Cardiac muscle cell (in vitro differentiated cells and primary cell): ENCODE data around the gene CALML6. TPM values are rescaled to one million over a fixed set of nuclear protein-coding genes. Genes with fewer than 3 reads are reported as not detected.
A peak's percentile ranks its signal among the peaks of the same experiment; 100 is the strongest.
"Not testable (repeated sequence)": the region's sequence is repeated elsewhere in the genome, so short reads cannot be mapped to it uniquely, and the experiment has no call there.

Experiments used
- DNase-seq, 2 donors: peaks; one replicate each; pipeline versions ENCODE4 v3.0.0 to v3.0.0-alpha.2; 2010 to 2017; ENCODE audit warnings: low read depth in 1 of 2, low spot score in 1 of 2
- H3K27ac ChIP-seq: fragments of 200-600 bp; sonication (generic); 2 replicates; pipeline ENCODE4 v1.5.1; 2016
- H3K27me3 ChIP-seq: fragments of 200-600 bp; sonication (generic); 2 replicates; pipeline ENCODE4 v1.6.0; 2016; ENCODE audit warnings: control low read depth
- H3K36me3 ChIP-seq: fragments of 200-600 bp; sonication (generic); 2 replicates; pipeline ENCODE4 v1.5.1; 2016; ENCODE audit warnings: control low read depth
- H3K4me1 ChIP-seq: fragments of 200-600 bp; sonication (generic); 2 replicates; pipeline ENCODE4 v1.8.1; 2017; ENCODE audit warnings: low read depth, mild to moderate bottlenecking, mixed run types
- H3K4me3 ChIP-seq: fragments of 200-600 bp; sonication (generic); 2 replicates; pipeline ENCODE4 v1.5.1; 2016; ENCODE audit warnings: mild to moderate bottlenecking
- H3K9me3 ChIP-seq: fragments of 200-600 bp; sonication (generic); 2 replicates; pipeline ENCODE4 v1.5.1; 2017; ENCODE audit warnings: low read depth, mild to moderate bottlenecking, control low read depth
- polyA plus RNA-seq: library from polyadenylated mRNA; unstranded; fragments of >200 nt; fragmentation: Nextera tagmentation; extraction: Ambion mirVana; gene quantifications from 2 replicates; pipeline ENCODE4 v1.2.1, GENCODE V29; 2016
- total RNA-seq: library from RNA; depleted of rRNA; stranded (reverse); fragments of >200 nt; gene quantifications from 2 replicates; pipeline ENCODE4 v1.2.3, GENCODE V29; 2016
- TF ChIP-seq, protein P1 (sequence below): IDR thresholded peaks from 2 replicates; pipeline ENCODE4 v1.5.1; 2012; ENCODE audit warnings: low read depth, mild to moderate bottlenecking, low read length

Gene CALML6
- total and polyA plus RNA-seq, 2 experiments from 2014 or later, result 0.28 to 0.63 TPM

DNA sequence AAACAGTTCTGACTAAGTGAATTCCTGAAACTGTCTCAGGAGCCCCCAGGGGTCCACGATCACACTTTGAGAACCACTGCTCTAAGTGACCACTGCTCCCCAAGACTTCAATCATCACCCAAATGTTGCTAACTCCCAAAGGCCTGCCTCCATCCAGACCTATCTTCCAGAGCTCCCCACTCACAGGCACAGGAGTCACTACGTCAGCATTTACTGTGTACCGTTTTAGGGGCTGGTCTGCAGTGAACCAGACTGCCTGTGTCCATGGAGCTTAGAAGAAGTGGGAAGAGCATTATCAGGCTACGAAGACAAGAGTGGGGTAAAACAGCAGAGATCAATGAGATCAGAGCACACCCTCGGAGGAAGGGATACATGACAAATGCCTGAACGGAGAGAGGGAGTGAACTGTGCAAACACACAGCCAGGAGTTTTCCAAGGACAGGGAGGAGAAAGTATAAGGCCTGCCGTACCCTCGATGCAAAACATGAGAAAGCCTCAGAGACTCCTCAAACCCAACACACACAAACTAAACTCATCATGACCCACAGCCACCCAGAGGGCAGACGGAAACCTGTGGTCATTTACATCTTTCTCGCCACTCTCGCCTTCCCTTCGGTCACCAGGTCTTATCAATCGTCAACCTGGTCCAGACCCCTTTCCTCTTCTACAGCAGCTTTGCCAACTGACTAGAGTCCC, 34.3 kb upstream of the CALML6 start:
- Histone ChIP-seq H3K27ac (peak overlapping the region; percentile 59), H3K27me3 (no peaks in the 10 kb centered on the region), H3K4me3 (no peak overlapping the region), H3K9me3 (no peaks in the 10 kb centered on the region), H3K36me3 (peaks cover 3% of the 10 kb centered on the region), H3K4me1 (peaks cover 29% of the 10 kb centered on the region)
- no peak for DNase-seq
- TF ChIP-seq, protein P1, sequence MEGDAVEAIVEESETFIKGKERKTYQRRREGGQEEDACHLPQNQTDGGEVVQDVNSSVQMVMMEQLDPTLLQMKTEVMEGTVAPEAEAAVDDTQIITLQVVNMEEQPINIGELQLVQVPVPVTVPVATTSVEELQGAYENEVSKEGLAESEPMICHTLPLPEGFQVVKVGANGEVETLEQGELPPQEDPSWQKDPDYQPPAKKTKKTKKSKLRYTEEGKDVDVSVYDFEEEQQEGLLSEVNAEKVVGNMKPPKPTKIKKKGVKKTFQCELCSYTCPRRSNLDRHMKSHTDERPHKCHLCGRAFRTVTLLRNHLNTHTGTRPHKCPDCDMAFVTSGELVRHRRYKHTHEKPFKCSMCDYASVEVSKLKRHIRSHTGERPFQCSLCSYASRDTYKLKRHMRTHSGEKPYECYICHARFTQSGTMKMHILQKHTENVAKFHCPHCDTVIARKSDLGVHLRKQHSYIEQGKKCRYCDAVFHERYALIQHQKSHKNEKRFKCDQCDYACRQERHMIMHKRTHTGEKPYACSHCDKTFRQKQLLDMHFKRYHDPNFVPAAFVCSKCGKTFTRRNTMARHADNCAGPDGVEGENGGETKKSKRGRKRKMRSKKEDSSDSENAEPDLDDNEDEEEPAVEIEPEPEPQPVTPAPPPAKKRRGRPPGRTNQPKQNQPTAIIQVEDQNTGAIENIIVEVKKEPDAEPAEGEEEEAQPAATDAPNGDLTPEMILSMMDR, result no peak

DNA sequence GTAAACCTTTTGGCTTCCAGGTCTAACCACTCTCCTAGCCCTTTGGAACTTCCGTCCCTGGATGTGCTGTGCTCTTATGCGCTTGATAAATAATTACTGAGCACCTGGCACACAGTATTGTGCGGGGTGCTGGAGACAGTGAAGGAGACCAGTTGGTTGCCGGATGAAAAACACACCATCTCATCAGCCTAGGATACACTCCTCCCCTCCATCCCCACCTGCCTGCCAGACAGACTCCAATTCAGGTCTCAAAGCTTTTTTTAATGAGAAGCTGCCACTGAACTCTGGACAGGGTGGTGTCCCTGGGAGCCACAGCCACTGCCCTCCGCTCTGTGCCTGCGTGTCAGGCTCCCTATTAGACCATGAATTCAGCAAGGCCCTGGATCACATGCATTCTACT, 33.3 kb upstream of the CALML6 start:
- Histone ChIP-seq H3K4me3 (no peak overlapping the region), H3K4me1 (peaks cover 29% of the 10 kb centered on the region), H3K36me3 (no peaks in the 10 kb centered on the region), H3K27ac (peak overlapping the region; percentile 59), H3K9me3 (no peaks in the 10 kb centered on the region), H3K27me3 (no peaks in the 10 kb centered on the region)
- TF ChIP-seq, protein P1, result no peak
- DNase-seq, result no peak

DNA sequence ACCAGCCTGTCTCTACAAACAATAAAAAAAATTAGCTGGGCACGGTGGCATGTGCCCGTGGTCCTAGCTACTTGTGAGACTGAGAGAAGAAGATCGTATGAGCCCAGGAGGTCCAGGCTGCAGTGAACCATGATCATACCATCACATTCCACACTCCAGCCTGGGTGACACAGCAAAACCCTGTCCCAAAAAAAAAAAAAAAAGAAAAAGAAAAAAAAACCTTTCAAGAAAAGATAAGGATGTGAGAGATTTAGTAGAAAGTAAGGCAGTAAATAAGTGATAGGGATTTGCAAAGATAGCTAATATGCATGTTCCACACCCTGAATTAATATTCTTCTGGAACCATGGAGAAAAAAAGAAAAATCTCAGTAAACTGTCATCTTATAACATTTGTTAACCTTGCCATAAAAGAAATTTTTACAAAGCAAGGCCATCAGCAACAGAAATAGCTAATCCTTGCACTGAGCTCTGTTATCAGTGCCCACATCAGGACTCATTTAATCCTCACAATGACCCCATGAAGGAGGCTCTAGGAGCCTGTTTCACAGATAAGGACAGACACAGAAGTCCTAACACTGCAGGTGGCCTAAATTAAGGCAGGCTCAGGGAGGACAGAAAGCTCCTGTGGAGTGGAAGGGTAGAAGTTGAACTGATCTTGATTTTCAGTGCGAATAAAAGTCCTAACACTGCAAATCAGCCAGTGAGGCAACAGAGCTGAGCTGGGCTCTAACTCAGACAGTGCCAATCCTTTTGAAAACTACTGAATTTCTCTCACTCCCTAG, 31.8 kb upstream of the CALML6 start:
- DNase-seq, result no peak
- H3K4me3 ChIP-seq, result no peak overlapping the region
- peaks cover 29% of the 10 kb centered on the region for H3K4me1 ChIP-seq
- no peaks in the 10 kb centered on the region for H3K27me3 ChIP-seq
- H3K9me3 ChIP-seq, result no peaks in the 10 kb centered on the region
- H3K27ac ChIP-seq, result peak overlapping the region; percentile 75
- TF ChIP-seq, protein P1, result no peak
- no peaks in the 10 kb centered on the region for H3K36me3 ChIP-seq

DNA sequence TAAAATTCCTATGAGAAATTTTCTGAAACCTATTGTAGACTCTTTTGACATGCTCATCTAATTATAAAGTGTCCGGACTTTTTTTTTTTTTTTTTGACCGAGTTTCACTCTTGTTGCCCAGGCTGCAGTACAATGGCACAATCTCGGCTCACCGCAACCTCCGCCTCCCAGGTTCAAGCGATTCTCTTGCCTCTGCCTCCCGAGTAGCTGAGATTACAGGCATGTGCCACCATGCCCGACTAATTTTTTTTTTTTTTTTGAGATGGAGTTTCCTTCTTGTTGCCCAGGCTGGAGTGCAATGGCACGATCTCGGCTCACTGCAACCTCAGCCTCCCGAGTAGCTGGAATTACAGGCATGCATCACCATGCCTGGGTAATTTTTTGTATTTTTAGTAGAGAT, 31.2 kb upstream of the CALML6 start:
- H3K4me3 ChIP-seq, DNase-seq, H3K27me3 ChIP-seq, H3K9me3 ChIP-seq, H3K36me3 ChIP-seq: not testable (repeated sequence)
- Histone ChIP-seq H3K27ac (peak overlapping the region; percentile 75), H3K4me1 (peaks cover 34% of the 10 kb centered on the region)

DNA sequence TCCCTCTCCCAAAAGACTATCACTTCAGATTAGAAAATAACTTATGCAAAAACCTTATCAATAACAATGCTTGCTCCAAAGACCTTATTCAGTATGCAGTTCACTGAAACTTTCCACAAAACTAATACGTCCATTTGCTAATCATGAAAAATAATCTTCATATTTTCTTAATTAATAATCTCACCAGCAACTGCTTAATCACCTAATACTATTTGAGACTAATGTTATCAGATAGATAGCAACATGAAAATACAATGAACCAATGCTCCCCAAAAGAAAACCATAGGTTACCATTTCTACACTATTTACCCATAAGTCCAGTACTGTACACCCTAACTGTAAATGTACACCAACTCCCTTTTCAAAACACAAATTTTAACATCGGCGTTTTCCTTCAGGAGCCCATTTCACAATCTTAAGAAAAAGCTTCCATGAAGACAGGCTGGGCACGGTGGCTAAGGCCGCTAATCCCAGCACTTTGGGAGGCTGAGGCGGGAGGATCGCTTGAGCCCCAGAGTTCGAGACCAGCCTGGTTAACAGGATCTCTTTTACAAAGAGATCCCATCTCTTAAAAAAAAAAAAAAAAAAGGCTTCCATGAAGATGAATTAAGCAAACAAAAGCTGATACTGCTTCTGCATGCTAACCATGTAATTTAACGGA, 25.8 kb upstream of the CALML6 start:
- Histone ChIP-seq H3K27me3 (no peaks in the 10 kb centered on the region), H3K9me3 (no peaks in the 10 kb centered on the region), H3K27ac (peak overlapping the region; percentile 98), H3K4me3 (peak overlapping the region; percentile 82), H3K4me1 (peaks cover 17% of the 10 kb centered on the region), H3K36me3 (no peaks in the 10 kb centered on the region)
- no peak for DNase-seq
- TF ChIP-seq, protein P1, result no peak
